KOPT-K1 (cell line): Measurements from ENCODE around the gene MRS2.

Experiments used
- H3K27ac ChIP-seq: fragments of 200-600 bp; sonication (generic); 2 replicates; pipeline ENCODE4 v1.5.1; 2016; ENCODE audit warnings: antibody characterized with exemption, mild to moderate bottlenecking, low read depth, low read length; ENCODE audit not compliant: poor library complexity, severe bottlenecking
- H3K36me3 ChIP-seq: fragments of 200-600 bp; sonication (generic); 2 replicates; pipeline ENCODE4 v1.5.1; 2017; ENCODE audit warnings: antibody characterized with exemption, mild to moderate bottlenecking, low read length, moderate library complexity; ENCODE audit not compliant: insufficient read depth
- H3K9me3 ChIP-seq: fragments of 200-600 bp; sonication (generic); 2 replicates; pipeline ENCODE4 v1.5.1; 2017; ENCODE audit warnings: antibody characterized with exemption, low read length, mild to moderate bottlenecking; ENCODE audit not compliant: insufficient read depth, poor library complexity, severe bottlenecking

MRS2 gene

DNA sequence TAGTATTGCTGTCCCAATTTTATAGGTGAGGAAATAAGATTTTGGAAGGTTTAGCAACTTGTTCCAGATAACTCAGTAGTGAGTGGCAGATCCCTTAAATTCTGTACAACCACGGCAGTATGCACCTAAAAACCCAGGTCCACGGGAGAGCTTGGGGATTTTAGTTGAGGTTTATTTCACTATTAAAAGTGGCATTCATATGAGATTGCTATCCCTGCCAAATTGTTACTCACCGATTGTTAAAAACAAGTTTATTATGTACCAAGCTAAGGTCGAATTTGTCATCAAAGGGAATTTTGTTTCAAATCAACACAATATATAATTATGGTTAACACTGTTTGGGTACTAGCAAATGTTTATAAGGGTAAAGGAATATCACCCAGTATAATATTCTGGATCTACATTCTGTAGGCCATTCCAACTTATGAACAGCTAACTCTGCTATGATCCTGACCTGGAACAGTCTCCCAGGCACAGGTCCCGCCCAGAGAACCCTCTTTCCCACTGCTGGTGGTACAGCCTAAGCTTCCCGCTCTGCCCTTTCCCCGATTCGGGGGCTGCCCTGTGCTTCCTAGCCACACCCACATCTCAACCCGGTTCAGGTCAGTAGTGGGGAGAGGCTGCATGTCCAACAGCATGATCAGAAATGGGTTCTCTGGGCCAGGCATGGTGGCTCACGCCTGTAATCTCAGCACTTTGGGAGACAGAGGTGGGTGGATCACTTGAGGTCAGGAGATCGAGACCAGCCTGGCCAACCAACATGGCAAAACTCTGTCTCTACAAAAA lies 61.7 kb downstream of the MRS2 start:
- H3K27ac ChIP-seq: no peak overlapping the region
- H3K36me3 ChIP-seq: no peaks in the 10 kb centered on the region
- H3K9me3 ChIP-seq: no peaks in the 10 kb centered on the region

DNA sequence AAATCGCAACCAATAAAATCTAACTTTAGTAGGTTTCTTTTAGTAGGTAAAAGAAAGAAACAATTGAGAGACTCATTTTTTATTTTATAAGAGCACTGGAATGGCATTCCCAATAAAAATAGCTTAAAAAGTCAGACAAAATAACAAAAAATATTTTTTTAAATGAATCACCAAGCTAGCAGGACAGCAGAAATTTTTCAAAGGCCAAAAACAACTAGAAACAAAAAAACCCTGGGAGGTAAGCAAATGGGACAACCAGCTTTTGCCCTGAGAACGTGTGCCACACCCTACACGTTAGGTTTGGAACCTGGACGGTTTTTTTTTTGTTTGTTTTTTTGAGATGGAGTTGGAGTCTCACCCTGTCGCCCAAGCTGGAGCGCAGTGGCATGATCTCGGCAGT lies 67.1 kb downstream of the MRS2 start:
- no peaks in the 10 kb centered on the region for H3K36me3 ChIP-seq
- no peak overlapping the region for H3K27ac ChIP-seq
- no peaks in the 10 kb centered on the region for H3K9me3 ChIP-seq

DNA sequence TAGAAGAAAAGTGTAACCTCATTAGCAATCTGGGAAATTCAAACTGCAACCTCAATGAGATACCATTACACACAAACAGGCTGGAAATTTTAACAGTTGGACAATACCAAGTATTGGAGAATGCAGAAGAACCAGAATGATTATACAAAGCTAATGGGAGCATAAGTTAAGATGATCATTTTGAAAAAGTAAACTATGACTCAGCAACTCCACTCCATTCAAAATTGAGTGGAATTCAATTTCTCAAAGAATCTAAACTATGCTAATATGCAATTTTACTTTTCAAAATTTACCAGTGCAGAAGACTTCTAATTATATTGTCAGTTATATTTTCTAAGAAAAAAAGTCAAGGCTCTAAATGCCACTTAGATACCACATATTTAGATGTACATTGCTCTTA lies 69.4 kb downstream of the MRS2 start:
- Histone ChIP-seq H3K36me3 (no peaks in the 10 kb centered on the region), H3K27ac (no peak overlapping the region), H3K9me3 (no peaks in the 10 kb centered on the region)
